UCSD-AML1 (cell line): ENCODE results near the gene SYT9.
A peak's percentile ranks its signal among the peaks of the same experiment; 100 is the strongest.

Source experiments
- DNase-seq: peaks from one replicate; lab custom pipeline; 2025; ENCODE audit not compliant: unreplicated experiment; lab: John Stamatoyannopoulos, UW

Gene SYT9

GRCh38 chr11:7251836-7252682 is at the start of gene SYT9:
SYT9 (plus strand) TSS chr11:7251904; CDS start chr11:7252187, 283 bp downstream.
- DNase-seq = no peak

GRCh38 chr11:7202412-7202811 is 49.3 kb upstream of the SYT9 start:
- no peak for DNase-seq

GRCh38 chr11:7204778-7205177 is 46.9 kb upstream of the SYT9 start:
- peak; percentile 10 for DNase-seq

GRCh38 chr11:7208391-7208790 is 43.3 kb upstream of the SYT9 start:
- DNase-seq = no peak

- DNase-seq = no peak
Observed at GRCh38 chr11:7219491-7219890, 32.2 kb upstream of the SYT9 start.

GRCh38 chr11:7220636-7221035 is 31.1 kb upstream of the SYT9 start:
- no peak for DNase-seq

- no peak for DNase-seq
Observed at GRCh38 chr11:7222619-7223018, 29.1 kb upstream of the SYT9 start.

- no peak for DNase-seq
Observed at GRCh38 chr11:7239877-7240276, 11.8 kb upstream of the SYT9 start.

- DNase-seq = no peak
Observed at GRCh38 chr11:7245341-7245740, 6.4 kb upstream of the SYT9 start.

- no peak for DNase-seq
Observed at GRCh38 chr11:7246179-7246578, 5.5 kb upstream of the SYT9 start.

GRCh38 chr11:7250166-7250565 is 1.5 kb upstream of the SYT9 start:
- no peak for DNase-seq

GRCh38 chr11:7251487-7251835 is 243 bp upstream of the SYT9 start:
- DNase-seq = no peak

- DNase-seq = no peak
Observed at GRCh38 chr11:7252683-7253213, 1.0 kb downstream of the SYT9 start.

GRCh38 chr11:7253800-7254199 is 2.1 kb downstream of the SYT9 start:
- no peak for DNase-seq

GRCh38 chr11:7254731-7255291 is 3.1 kb downstream of the SYT9 start:
- DNase-seq = no peak

- DNase-seq = no peak
Observed at GRCh38 chr11:7256943-7257342, 5.2 kb downstream of the SYT9 start.

GRCh38 chr11:7257724-7258123 is 6.0 kb downstream of the SYT9 start:
- no peak for DNase-seq

GRCh38 chr11:7261578-7261977 is 9.9 kb downstream of the SYT9 start:
- DNase-seq = no peak

GRCh38 chr11:7262672-7263071 is 11.0 kb downstream of the SYT9 start:
- DNase-seq = no peak

- DNase-seq = no peak
Observed at GRCh38 chr11:7263842-7264241, 12.1 kb downstream of the SYT9 start.

- no peak for DNase-seq
Observed at GRCh38 chr11:7268758-7269157, 17.1 kb downstream of the SYT9 start.

- DNase-seq = no peak
Observed at GRCh38 chr11:7270233-7270865, 18.6 kb downstream of the SYT9 start.
